ENCODE measurements around the gene FOXA3. TPM values are rescaled to one million over a fixed set of nuclear protein-coding genes. Genes with fewer than 3 reads are reported as not detected.

FOXA3 gene
- total RNA-seq, 2 experiments from 2014 or later, result not detected

- intact Hi-C loops (cut with DNase I, micrococcal nuclease), result loop anchor here (1.0 to 5.0 kb wide), 8 partner anchors 17 to 1597 kb away; partner anchors contain the start of genes CCDC61 (in 2 of the 2), MYPOP (in 2 of the 2), SYMPK (in 2 of the 2) and FBXO46 (in 1 of the 2)
- H3K27ac Mint-ChIP-seq, result peak within 1 kb of the TSS; percentile 99
- H3K4me1 Mint-ChIP-seq (ENCODE audit: low read depth), result peaks cover 34% of the 10 kb centered on the region
- peaks cover 24% of the 10 kb centered on the region for H3K36me3 Mint-ChIP-seq (ENCODE audit: low read depth)
- TF ChIP-seq CTCF (IDR thresholded peaks at IDR 0.05), result no peak
- H3K27me3 ChIP-seq (ENCODE audit: control insufficient read depth in 1 of 2, insufficient read depth in 2 of 2, low read length in 2 of 2), result no peaks in the 10 kb centered on the region
- peak within 1 kb of the TSS; percentile 78 for H3K4me3 ChIP-seq (ENCODE audit: low read length)
- peak within 1 kb of the TSS; percentile 98 for H3K4me3 Mint-ChIP-seq
- H3K4me1 ChIP-seq (ENCODE audit: insufficient read depth, low read length), result peaks cover 46% of the 10 kb centered on the region
- DNase-seq, result peak; percentile 80 to 95 (median 86)
- peak within 1 kb of the TSS; percentile 82 to 87 for H3K27ac ChIP-seq (ENCODE audit: low read depth in 1 of 2, low read length in 2 of 2)
- CTCF ChIA-PET, result interaction anchor here (0.6 to 2.9 kb wide), 5 partner anchors 17 to 1463 kb away, joined by 3 to 12 read pairs (median 4); partner anchors contain the start of genes DHX34, FOXA3, MYPOP and SYMPK
- no peaks in the 10 kb centered on the region for H3K27me3 Mint-ChIP-seq
- no peaks in the 10 kb centered on the region for H3K9me3 ChIP-seq (ENCODE audit: control insufficient read depth in 1 of 2, insufficient read depth in 1 of 2, low read length in 2 of 2)
- H3K9me3 Mint-ChIP-seq, result no peaks in the 10 kb centered on the region
- POLR2A ChIA-PET, result interaction anchor here (0.7 to 2.8 kb wide), 7 partner anchors 16 to 169 kb away, joined by 3 to 44 read pairs (median 5); partner anchors contain the start of genes CCDC61, FBXO46, FOXA3 and MYPOP
- peaks cover 5% of the 10 kb centered on the region for H3K36me3 ChIP-seq (ENCODE audit: insufficient read depth, low read length)
- peak; percentile 69 for ATAC-seq (ENCODE audit: poor library complexity)
These were observed 21.7 kb downstream of the FOXA3 start, which contains the start of gene IRF2BP1 for GRCh38 chr19:45885556-45886426. Gene IRF2BP1, minus strand, starts transcription at chr19:45886141. Its CDS starts 367 bp downstream, at chr19:45885774.

GRCh38 chr19:45886427-45887199 lies 22.5 kb downstream of the FOXA3 start:
- ATAC-seq (ENCODE audit: poor library complexity), result peak; percentile 68
- DNase-seq, result peak; percentile 80 to 95 (median 85)
- ChIA-PET CTCF (interaction anchor here (0.6 to 2.9 kb wide), 5 partner anchors 16 to 1463 kb away, joined by 3 to 12 read pairs (median 4); partner anchors contain the start of genes DHX34, FOXA3, MYPOP and SYMPK), POLR2A (interaction anchor here (1.0 to 2.8 kb wide), 6 partner anchors 16 to 170 kb away, joined by 4 to 44 read pairs (median 13); partner anchors contain the start of genes CCDC61, FBXO46, FOXA3 and MYPOP)
- Histone ChIP-seq H3K9me3 (ENCODE audit: control insufficient read depth in 1 of 2, insufficient read depth in 1 of 2, low read length in 2 of 2) (no peaks in the 10 kb centered on the region), H3K27me3 (ENCODE audit: control insufficient read depth in 1 of 2, insufficient read depth in 2 of 2, low read length in 2 of 2) (no peaks in the 10 kb centered on the region), H3K36me3 (ENCODE audit: insufficient read depth, low read length) (peaks cover 5% of the 10 kb centered on the region), H3K4me1 (ENCODE audit: insufficient read depth, low read length) (peaks cover 46% of the 10 kb centered on the region), H3K4me3 (ENCODE audit: low read length) (peak overlapping the region; percentile 78), H3K27ac (ENCODE audit: low read depth in 1 of 2, low read length in 2 of 2) (peak overlapping the region; percentile 82 to 87)
- peaks cover 31% of the 10 kb centered on the region for H3K4me1 Mint-ChIP-seq (ENCODE audit: low read depth)
- TF ChIP-seq CTCF (IDR thresholded peaks at IDR 0.05), result no peak
- H3K27ac Mint-ChIP-seq, result peak overlapping the region; percentile 99
- peaks cover 24% of the 10 kb centered on the region for H3K36me3 Mint-ChIP-seq (ENCODE audit: low read depth)
- no peaks in the 10 kb centered on the region for H3K9me3 Mint-ChIP-seq
- H3K4me3 Mint-ChIP-seq, result peak overlapping the region; percentile 98
- intact Hi-C loops (cut with DNase I, micrococcal nuclease), result loop anchor here (1.0 to 5.0 kb wide), 8 partner anchors 16 to 1596 kb away; partner anchors contain the start of genes CCDC61 (in 2 of the 2), MYPOP (in 2 of the 2), SYMPK (in 2 of the 2) and FBXO46 (in 1 of the 2)
- H3K27me3 Mint-ChIP-seq, result no peaks in the 10 kb centered on the region
